Neural cell (in vitro differentiated cells): ENCODE measurements around the gene PGLYRP4. TPM values are rescaled to one million over a fixed set of nuclear protein-coding genes. Genes with fewer than 3 reads are reported as not detected.

Experiments used
- H2AFZ ChIP-seq: fragments of 200-600, 300-800 bp; sonication (generic), shearing (Covaris generic); 2 replicates; pipeline ENCODE4 v1.6.0; 2014; ENCODE audit warnings: low read depth, mild to moderate bottlenecking, antibody characterized with exemption, low read length, moderate library complexity
- H3F3A ChIP-seq: fragments of 200-600 bp; shearing (Covaris generic); 2 replicates; pipeline ENCODE4 v1.6.1; 2016; ENCODE audit warnings: mild to moderate bottlenecking, moderate library complexity, mixed read lengths, antibody characterized with exemption, low read length; ENCODE audit not compliant: insufficient read depth, poor library complexity, severe bottlenecking
- H3K27ac ChIP-seq: fragments of 200-600, 300-800 bp; sonication (generic), shearing (Covaris generic); 2 replicates; pipeline ENCODE4 v1.5.1; 2014; ENCODE audit warnings: mild to moderate bottlenecking, low read length, moderate library complexity
- H3K27me3 ChIP-seq: fragments of 300-800, 200-600 bp; sonication (generic), shearing (Covaris generic); 2 replicates; pipeline ENCODE4 v1.6.0; 2014; ENCODE audit warnings: mild to moderate bottlenecking, low read depth, low read length, moderate library complexity; ENCODE audit not compliant: insufficient read depth
- H3K36me3 ChIP-seq: fragments of 300-800, 200-600 bp; sonication (generic), shearing (Covaris generic); 2 replicates; pipeline ENCODE4 v1.5.1; 2014; ENCODE audit warnings: mild to moderate bottlenecking, antibody characterized with exemption, low read length, moderate library complexity; ENCODE audit not compliant: insufficient read depth
- H3K4me2 ChIP-seq: fragments of 300-800, 200-600 bp; sonication (generic), shearing (Covaris generic); 2 replicates; pipeline ENCODE4 v1.6.0; 2014; ENCODE audit warnings: mild to moderate bottlenecking, low read length
- H3K4me3 ChIP-seq: fragments of 300-800, 200-600 bp; sonication (generic), shearing (Covaris generic); 2 replicates; pipeline ENCODE4 v1.5.1; 2014; ENCODE audit warnings: mild to moderate bottlenecking, low read length, moderate library complexity
- H3K79me2 ChIP-seq: fragments of 200-600 bp; shearing (Covaris generic); replicated peaks from 2 replicates; pipeline ENCODE4 v1.6.0; 2014; ENCODE audit warnings: mild to moderate bottlenecking, low read length, moderate library complexity; ENCODE audit not compliant: insufficient read depth
- H3K9ac ChIP-seq: fragments of 300-800, 200-600 bp; sonication (generic), shearing (Covaris generic); 2 replicates; pipeline ENCODE4 v1.6.1; 2016; ENCODE audit warnings: mild to moderate bottlenecking, low read length, mixed read lengths
- H3K9me2 ChIP-seq: fragments of 200-600 bp; shearing (Covaris generic); 2 replicates; pipeline ENCODE4 v1.6.1; 2016; ENCODE audit warnings: mild to moderate bottlenecking, low read length, mixed read lengths; ENCODE audit not compliant: insufficient read depth
- H3K9me3 ChIP-seq: fragments of 200-600, 300-800 bp; sonication (generic), shearing (Covaris generic); 2 replicates; pipeline ENCODE4 v1.6.1; 2016; ENCODE audit warnings: mild to moderate bottlenecking, mixed run types, low read length, moderate library complexity, mixed read lengths
- H4K20me1 ChIP-seq: fragments of 200-600 bp; shearing (Covaris generic); 2 replicates; pipeline ENCODE4 v1.6.1; 2016; ENCODE audit warnings: mild to moderate bottlenecking, mixed run types; ENCODE audit not compliant: insufficient read depth
- EP300 ChIP-seq: fragments of 450-650 bp; conservative IDR thresholded peaks from 2 replicates; pipeline ENCODE4 v1.6.1; 2014; ENCODE audit warnings: antibody characterized with exemption, mild to moderate bottlenecking, moderate library complexity; ENCODE audit not compliant: poor library complexity, severe bottlenecking
- EZH2 ChIP-seq: fragments of 200-600, 300-800 bp; shearing (Covaris generic), sonication (generic); IDR thresholded peaks from 2 replicates; pipeline ENCODE4 v1.6.1; 2014; ENCODE audit warnings: antibody characterized with exemption, low read length, borderline replicate concordance, mild to moderate bottlenecking; ENCODE audit not compliant: insufficient read depth, poor library complexity, severe bottlenecking
- MXI1 ChIP-seq: fragments of 450-650 bp; conservative IDR thresholded peaks from 2 replicates; pipeline ENCODE4 v1.6.1; 2014; ENCODE audit warnings: antibody characterized with exemption, mild to moderate bottlenecking; ENCODE audit not compliant: poor library complexity, severe bottlenecking
- POLR2AphosphoS5 ChIP-seq: IDR thresholded peaks from 2 replicates; pipeline ENCODE4 v1.6.1; 2012
- RAD21 ChIP-seq: fragments of 450-650 bp; conservative IDR thresholded peaks from 2 replicates; pipeline ENCODE4 v1.6.1; 2014; ENCODE audit warnings: antibody characterized with exemption, mild to moderate bottlenecking, moderate library complexity
- REST ChIP-seq: IDR thresholded peaks from 2 replicates; pipeline ENCODE4 v1.6.1; 2012; ENCODE audit warnings: borderline replicate concordance
- SMC3 ChIP-seq: fragments of 450-650 bp; conservative IDR thresholded peaks from 2 replicates; pipeline ENCODE4 v1.6.1; 2014; ENCODE audit warnings: antibody characterized with exemption, mild to moderate bottlenecking, moderate library complexity; ENCODE audit not compliant: poor library complexity
- TAF1 ChIP-seq: IDR thresholded peaks from 2 replicates; pipeline ENCODE4 v1.6.1; 2012; ENCODE audit warnings: low read depth
- polyA plus RNA-seq: library from polyadenylated mRNA; depleted of rRNA; stranded (reverse); fragments of >200 nt; gene quantifications from 2 replicates; pipeline ENCODE4 v1.2.3, GENCODE V29; 2014
- TF ChIP-seq, protein P1 (sequence below): fragments of 450-650 bp; IDR thresholded peaks from 2 replicates; pipeline ENCODE4 v1.5.1; 2014; ENCODE audit warnings: antibody characterized with exemption, mild to moderate bottlenecking, moderate library complexity; ENCODE audit not compliant: poor library complexity, severe bottlenecking

PGLYRP4 gene
- polyA plus RNA-seq, 1 donor from 2014 or later = not detected

DNA sequence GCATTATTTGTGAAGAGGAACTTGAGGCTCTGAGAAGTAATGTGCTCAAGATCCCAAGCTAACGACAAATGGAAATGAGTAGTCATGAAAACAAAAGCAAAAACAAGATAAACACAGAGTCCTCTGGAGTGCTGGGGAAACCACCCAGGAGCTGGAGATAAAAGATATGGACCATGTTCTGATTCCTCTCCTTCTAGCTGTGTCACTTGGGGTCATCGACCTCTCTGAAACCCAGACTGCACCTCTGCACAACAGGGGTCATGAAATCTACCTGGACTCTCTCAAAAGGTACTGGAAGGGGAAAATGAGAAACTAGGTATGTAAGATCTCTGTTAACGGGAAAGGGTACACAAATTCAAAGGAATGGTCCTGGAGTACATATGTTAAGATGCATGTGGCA lies 6.5 kb downstream of the PGLYRP4 start:
- no peaks in the 10 kb centered on the region for H3K9me3 ChIP-seq
- no peaks in the 10 kb centered on the region for H3K79me2 ChIP-seq
- no peak overlapping the region for H3K27ac ChIP-seq
- no peaks in the 10 kb centered on the region for H3K36me3 ChIP-seq
- H3K27me3 ChIP-seq = no peaks in the 10 kb centered on the region
- H2AFZ ChIP-seq = no peak overlapping the region
- H3K4me3 ChIP-seq = no peak overlapping the region
- H3K9ac ChIP-seq = no peak overlapping the region
- TF ChIP-seq EP300 (no peak), REST (no peak), RAD21 (no peak), SMC3 (no peak)
- no peaks in the 10 kb centered on the region for H4K20me1 ChIP-seq
- H3K4me2 ChIP-seq = no peak overlapping the region
- H3K9me2 ChIP-seq = no peaks in the 10 kb centered on the region
- no peaks in the 10 kb centered on the region for H3F3A ChIP-seq

DNA sequence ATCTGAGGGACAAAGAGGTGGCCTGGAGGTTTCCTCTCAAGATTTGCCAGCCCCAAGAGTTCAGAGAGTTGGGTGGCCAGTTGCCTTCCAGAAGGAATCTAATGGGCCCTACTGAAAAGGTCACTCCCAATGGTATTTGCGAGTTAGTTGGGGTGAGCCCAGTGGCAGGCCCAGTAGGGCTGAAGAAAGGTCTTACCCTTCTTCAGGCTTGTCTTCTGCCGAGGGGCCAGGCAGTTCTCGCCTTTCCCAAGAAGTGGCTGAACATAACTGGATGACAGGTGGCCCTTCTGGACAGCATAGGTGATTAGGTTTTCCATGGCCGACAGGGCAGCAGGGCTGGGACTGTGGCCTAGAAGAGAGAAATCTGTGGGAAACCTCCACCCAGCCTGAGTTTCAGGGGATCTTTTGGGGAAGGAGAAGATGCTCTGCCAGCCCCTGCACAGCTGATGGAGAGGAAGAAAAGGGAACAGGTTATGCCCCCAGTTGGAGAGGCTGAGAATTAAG lies 7.2 kb downstream of the PGLYRP4 start:
- Histone ChIP-seq H3K36me3 (no peaks in the 10 kb centered on the region), H3K9ac (no peak overlapping the region), H3K9me3 (no peaks in the 10 kb centered on the region), H4K20me1 (no peaks in the 10 kb centered on the region), H3K79me2 (no peaks in the 10 kb centered on the region), H3K27me3 (no peaks in the 10 kb centered on the region), H3K4me3 (no peak overlapping the region), H3K9me2 (no peaks in the 10 kb centered on the region), H3K27ac (no peak overlapping the region), H2AFZ (no peak overlapping the region), H3K4me2 (no peak overlapping the region), H3F3A (no peaks in the 10 kb centered on the region)
- TF ChIP-seq MXI1 (no peak), TAF1 (no peak), RAD21 (no peak), EP300 (no peak), SMC3 (no peak), REST (no peak), EZH2 (no peak), POLR2AphosphoS5 (no peak)
- TF ChIP-seq, protein P1, sequence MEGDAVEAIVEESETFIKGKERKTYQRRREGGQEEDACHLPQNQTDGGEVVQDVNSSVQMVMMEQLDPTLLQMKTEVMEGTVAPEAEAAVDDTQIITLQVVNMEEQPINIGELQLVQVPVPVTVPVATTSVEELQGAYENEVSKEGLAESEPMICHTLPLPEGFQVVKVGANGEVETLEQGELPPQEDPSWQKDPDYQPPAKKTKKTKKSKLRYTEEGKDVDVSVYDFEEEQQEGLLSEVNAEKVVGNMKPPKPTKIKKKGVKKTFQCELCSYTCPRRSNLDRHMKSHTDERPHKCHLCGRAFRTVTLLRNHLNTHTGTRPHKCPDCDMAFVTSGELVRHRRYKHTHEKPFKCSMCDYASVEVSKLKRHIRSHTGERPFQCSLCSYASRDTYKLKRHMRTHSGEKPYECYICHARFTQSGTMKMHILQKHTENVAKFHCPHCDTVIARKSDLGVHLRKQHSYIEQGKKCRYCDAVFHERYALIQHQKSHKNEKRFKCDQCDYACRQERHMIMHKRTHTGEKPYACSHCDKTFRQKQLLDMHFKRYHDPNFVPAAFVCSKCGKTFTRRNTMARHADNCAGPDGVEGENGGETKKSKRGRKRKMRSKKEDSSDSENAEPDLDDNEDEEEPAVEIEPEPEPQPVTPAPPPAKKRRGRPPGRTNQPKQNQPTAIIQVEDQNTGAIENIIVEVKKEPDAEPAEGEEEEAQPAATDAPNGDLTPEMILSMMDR = no peak
